Mammary microvascular endothelial cell (primary cell): ENCODE measurements around the gene LHCGR. TPM values are rescaled to one million over a fixed set of nuclear protein-coding genes. Genes with fewer than 3 reads are reported as not detected.

Experiments used
- total RNA-seq: library from RNA; depleted of rRNA; stranded (reverse); fragments of >200 nt; gene quantifications from 2 replicates; pipeline ENCODE4 v1.2.3, GENCODE V29; 2015

Gene LHCGR
- total RNA-seq = not detected in 2 replicates

DNA sequence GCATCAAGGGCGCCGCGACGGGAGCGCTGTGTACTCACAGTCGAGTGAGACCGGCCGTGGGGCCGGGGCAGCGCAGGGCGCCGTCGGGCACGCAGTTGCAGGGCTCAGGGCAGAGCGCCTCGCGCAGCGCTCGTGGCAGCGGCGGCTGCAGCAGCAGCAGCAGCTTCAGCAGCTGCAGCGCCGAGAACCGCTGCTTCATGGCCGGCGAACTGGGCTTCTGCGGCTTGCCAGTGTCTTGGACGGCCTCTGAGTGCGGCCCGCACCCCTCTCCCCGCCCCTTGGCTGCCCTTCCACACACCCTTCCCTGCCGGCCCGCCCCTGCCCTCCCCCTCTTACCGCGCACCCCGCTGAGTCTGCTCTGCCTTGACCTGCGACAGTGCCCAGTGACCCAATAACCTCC lies at the start of gene LHCGR:
TSS of gene LHCGR (minus strand) at position 252 of the 400 bp plus-strand sequence. CDS start at position 199, 53 bp downstream.

Other genes with a start within 250 kb of the LHCGR start
- 2.7 and 2.9 TPM in 2 replicates for gene STON1, start 225.6 kb downstream of the LHCGR start, total RNA-seq
- gene GTF2A1L, start 137.9 kb downstream of the LHCGR start, total RNA-seq = 0.60 TPM in 1 of 2 replicates, not detected in the other